ENCODE data around the gene SCARB1. TPM values are rescaled to one million over a fixed set of nuclear protein-coding genes. Genes with fewer than 3 reads are reported as not detected.

Gene SCARB1
- total RNA-seq, 1 donor: 11.3 TPM

DNA sequence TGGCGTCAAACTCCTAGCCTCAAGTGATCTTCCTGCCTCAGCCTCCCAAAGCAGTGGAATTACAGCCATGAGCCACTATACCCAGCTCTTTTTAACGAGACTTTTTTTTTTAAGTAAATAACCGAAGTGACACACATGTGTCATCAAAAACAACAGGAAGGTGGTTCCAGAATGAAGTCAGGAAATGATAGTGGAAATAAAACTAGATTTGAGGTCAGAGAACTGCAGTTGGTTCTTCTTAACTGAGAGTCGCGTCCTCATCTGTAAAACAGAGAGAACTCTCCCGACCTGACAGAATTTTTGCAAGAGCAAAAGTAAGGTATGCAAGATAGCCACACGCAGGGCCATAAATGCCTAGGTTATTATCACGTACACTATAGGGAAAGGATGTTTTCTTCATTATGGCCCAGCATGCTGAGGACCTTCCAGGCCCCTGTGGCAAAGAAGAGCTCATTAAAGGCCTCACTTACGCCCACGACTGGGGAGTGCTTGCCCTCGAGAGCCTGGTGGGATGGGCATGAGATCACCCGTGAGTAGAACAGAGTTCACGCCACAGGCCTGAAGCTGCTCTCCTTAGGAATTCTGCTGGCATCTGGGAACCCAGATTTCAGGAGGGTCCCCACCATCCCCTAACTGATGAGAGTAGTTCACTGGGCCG lies 67.2 kb downstream of the SCARB1 start:
- H3K4me3 ChIP-seq (ENCODE audit: low read depth, low read length): no peak overlapping the region
- TF ChIP-seq, protein P1, sequence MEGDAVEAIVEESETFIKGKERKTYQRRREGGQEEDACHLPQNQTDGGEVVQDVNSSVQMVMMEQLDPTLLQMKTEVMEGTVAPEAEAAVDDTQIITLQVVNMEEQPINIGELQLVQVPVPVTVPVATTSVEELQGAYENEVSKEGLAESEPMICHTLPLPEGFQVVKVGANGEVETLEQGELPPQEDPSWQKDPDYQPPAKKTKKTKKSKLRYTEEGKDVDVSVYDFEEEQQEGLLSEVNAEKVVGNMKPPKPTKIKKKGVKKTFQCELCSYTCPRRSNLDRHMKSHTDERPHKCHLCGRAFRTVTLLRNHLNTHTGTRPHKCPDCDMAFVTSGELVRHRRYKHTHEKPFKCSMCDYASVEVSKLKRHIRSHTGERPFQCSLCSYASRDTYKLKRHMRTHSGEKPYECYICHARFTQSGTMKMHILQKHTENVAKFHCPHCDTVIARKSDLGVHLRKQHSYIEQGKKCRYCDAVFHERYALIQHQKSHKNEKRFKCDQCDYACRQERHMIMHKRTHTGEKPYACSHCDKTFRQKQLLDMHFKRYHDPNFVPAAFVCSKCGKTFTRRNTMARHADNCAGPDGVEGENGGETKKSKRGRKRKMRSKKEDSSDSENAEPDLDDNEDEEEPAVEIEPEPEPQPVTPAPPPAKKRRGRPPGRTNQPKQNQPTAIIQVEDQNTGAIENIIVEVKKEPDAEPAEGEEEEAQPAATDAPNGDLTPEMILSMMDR (IDR thresholded peaks at IDR 0.05; ENCODE audit: insufficient read depth, low read length): no peak
- no peak for DNase-seq (ENCODE audit: low read depth)

DNA sequence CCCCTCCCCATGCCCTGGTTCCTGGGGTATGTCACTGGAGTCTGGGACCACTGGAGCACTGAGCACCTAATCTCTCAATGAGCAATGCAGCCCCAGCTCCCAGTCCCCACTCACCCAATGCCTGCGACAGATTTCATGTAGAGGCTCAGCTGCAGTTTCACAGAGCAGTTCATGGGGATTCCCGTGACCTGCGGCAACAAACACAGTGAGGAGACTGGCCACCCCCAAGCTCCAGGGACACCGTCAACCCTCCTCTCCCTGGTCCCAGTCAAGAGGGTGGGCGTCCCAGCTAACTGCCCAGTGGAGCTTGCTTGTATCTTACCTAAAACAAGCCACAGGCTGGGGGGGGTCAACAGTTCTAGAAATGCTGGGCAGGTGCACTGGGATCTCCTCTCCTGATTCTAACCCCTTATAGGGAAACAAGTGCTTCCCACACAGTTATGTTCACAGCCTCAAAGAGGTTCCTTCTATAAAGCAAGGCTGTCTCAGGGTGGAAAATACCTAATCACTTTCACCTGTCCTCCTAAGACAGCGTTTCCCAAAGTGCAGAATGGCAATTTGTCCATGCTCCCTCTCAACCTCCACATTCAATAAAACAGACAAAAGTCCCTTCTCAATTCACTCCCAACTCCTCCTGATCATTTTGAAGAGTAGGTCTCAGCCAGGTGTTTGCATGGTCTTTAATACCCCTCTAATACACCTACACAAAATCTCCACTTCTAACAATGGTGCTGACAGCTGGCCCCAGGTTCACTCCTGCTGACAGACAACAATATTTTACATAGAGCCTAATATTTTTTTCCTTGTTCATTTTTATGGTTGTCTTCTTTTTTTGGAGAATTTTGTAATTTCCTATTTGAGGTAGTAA lies 68.3 kb downstream of the SCARB1 start:
- no peak overlapping the region for H3K4me3 ChIP-seq (ENCODE audit: low read depth, low read length)
- TF ChIP-seq, protein P1 (IDR thresholded peaks at IDR 0.05; ENCODE audit: insufficient read depth, low read length): no peak
- no peak for DNase-seq (ENCODE audit: low read depth)

DNA sequence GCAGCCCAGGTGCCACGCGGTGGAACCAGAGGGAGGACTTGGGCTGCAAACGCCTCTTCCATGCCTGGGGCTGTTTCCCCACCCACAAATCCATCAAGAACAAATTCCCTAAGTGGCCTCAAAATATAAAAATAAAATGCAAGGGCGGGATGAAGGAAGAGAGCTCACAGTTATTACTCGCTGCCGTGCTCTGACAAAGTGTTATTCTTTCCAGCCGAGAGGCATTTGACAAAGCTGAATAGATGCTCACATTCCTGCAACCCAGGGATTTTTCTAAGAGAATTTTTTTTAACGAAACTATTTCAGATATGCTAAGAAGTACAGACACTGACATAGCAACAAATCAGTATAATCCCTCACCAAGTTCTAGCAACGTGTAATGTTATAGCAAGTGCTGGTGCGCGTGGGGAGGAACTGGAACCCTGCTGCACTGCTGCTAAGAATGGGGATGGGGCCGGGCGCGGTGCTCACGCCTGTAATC lies 70.7 kb downstream of the SCARB1 start:
- no peak overlapping the region for H3K4me3 ChIP-seq (ENCODE audit: low read depth, low read length)
- no peak for DNase-seq (ENCODE audit: low read depth)
- TF ChIP-seq, protein P1 (IDR thresholded peaks at IDR 0.05; ENCODE audit: insufficient read depth, low read length): no peak

DNA sequence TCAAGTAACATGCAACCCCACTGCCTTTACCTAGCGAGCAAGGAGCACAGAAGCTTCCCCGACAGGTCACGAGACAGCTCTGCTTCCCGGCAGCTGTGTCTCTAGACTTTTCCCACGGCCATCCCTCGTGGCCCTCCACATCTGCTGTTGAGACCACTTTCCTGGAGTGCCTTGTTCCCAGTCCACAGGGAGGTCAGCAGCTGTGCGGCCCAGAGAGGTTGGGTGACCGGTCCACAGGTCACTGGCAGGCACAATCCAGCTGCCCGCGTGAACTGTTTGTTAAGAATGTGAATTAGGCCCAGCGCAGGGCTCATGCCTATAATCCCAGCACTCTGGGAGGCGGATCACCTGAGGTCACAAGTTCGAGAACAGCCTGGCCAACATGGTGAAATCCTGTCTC lies 71.5 kb downstream of the SCARB1 start:
- H3K4me3 ChIP-seq (ENCODE audit: low read depth, low read length): no peak overlapping the region
- no peak for DNase-seq (ENCODE audit: low read depth)
- TF ChIP-seq, protein P1 (IDR thresholded peaks at IDR 0.05; ENCODE audit: insufficient read depth, low read length): no peak

DNA sequence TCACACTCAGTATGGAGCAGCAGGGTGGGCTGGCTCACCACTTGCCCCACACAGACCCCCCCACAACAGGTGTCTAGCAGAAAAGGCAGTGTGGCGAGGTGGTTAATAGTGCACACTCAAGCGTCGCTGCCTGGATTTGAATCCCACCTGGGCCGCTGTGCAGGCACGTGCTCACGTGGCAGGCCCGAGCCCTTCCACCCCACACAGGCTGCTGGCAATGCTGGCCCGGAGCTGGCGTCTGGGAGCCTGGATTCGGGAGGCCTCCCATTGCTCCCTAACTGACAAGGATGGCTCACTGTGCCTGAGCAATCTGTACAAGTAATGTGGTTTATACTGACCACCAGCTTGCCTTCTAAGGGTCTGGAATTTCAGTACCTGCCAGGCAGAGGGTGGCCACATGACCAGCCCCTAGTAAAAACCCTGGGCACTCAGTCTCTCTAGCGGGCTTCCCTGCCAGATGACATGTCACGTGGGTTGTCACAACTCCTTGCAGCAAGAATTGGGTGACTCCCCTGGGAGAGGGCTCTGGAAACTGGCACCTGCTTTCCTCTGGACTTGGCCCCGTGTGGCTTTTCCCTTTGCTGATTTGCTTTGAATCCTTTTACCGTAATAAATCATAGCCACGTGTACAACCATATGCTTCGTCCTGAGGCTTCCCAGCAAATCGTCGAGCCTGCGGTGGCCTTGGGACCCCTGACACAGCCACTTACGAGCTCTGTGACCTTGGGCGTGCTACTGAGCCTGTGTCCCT lies 72.8 kb downstream of the SCARB1 start:
- H3K4me3 ChIP-seq (ENCODE audit: low read depth, low read length): no peak overlapping the region
- TF ChIP-seq, protein P1 (IDR thresholded peaks at IDR 0.05; ENCODE audit: insufficient read depth, low read length): no peak
- DNase-seq (ENCODE audit: low read depth): no peak

DNA sequence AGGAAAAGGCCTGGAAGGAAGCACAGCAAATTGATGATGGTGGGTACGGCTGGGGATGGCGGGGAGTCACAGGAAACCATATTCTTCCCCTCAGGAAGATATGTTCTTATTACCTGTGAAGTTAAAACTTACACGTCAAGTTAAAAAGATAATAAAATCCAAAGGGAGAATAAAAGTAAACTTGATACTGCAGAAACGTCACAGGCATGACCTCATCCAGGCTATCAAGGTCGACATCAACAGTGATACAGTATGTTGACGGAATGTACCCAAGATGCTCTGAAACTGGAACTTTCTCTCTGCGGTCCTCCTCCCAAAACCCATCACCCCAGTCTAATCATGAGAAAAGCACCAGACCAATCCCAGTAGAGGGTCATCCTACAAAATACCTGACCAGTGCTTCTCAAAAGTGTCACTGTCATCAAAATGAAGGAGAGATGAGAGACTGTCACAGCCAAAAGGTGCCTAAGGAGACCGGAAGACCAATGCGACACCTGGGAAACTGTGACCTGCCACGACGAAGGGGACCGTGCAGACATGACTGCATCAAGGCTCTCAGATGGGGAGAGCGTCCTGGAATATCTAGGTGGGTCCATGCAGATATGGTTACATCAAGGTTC lies 74.6 kb downstream of the SCARB1 start:
- no peak for DNase-seq (ENCODE audit: low read depth)
- TF ChIP-seq, protein P1 (IDR thresholded peaks at IDR 0.05; ENCODE audit: insufficient read depth, low read length): no peak
- no peak overlapping the region for H3K4me3 ChIP-seq (ENCODE audit: low read depth, low read length)
